ENCODE data around the gene GPC3. TPM values are rescaled to one million over a fixed set of nuclear protein-coding genes. Genes with fewer than 3 reads are reported as not detected.

Gene GPC3
- total and polyA plus RNA-seq, 2 of the 4 experiments (the other 2 are of a cell fraction), result not detected

DNA sequence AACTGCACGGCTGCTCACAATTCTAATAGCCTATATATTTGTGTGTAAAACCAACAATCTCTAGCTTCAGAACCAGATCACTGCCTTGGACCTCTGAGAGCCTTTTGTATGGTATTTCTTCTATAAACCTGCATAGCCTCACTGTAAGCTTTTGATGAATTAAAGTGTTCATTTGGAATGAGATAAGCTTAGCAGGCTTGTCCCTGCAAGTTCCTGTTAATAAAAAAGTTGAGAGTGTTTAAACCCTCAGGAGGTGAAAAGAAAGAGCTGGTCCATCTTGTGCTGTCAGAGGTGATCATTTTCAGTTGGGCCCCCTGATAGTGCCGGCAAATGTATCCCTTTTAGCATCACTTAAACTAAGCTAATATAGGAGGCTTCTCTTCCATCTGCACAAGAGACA lies 191.8 kb downstream of the GPC3 start:
- no peak overlapping the region for H4K91ac ChIP-seq (ENCODE audit: insufficient read depth, low read depth, low read length)
- no TSS peak for BruUV-seq (replicated peaks)
- ChIA-PET POLR2A (ENCODE audit: unreplicated experiment) (no interaction called here), CTCF (no interaction called here)
- intact Hi-C loops (cut with micrococcal nuclease) (no loop called here), in situ Hi-C loops (cut with MboI; ENCODE audit: low sequenced_read_pairs) (no loop called here), dilution Hi-C loops (cut with HindIII; ENCODE audit: low sequenced_read_pairs, unreplicated experiment) (no loop called here)
- no peaks in the 10 kb centered on the region for H4K20me1 ChIP-seq (ENCODE audit: insufficient read depth, low read length)
- H2AK5ac ChIP-seq (ENCODE audit: low read depth, low read length), result no peak overlapping the region
- H4K8ac ChIP-seq (ENCODE audit: low read depth in 2 of 2, low read length in 2 of 2), result no peak overlapping the region
- H3K4ac ChIP-seq (ENCODE audit: low read depth, low read length), result no peak overlapping the region
- TF ChIP-seq BHLHE40 (IDR thresholded peaks at IDR 0.05; ENCODE audit: low read depth, low read length) (no peak), NFE2L2 (IDR thresholded peaks at IDR 0.05; ENCODE audit: low read depth, low read length) (no peak), RFX5 (IDR thresholded peaks at IDR 0.05; ENCODE audit: low read depth, low read length) (no peak), RCOR1 (IDR thresholded peaks at IDR 0.05; ENCODE audit: insufficient replicate concordance, low read length) (no peak), MXI1 (IDR thresholded peaks at IDR 0.05; ENCODE audit: borderline replicate concordance, low read depth, low read length) (no peak), CHD1 (IDR thresholded peaks at IDR 0.05; ENCODE audit: low read depth, low read length) (no peak), POLR2A (IDR thresholded peaks at IDR 0.05; ENCODE audit: low read depth, low read length) (no peak), SMC3 (IDR thresholded peaks at IDR 0.05; ENCODE audit: low read depth, low read length) (no peak), RAD21 (IDR thresholded peaks at IDR 0.05; ENCODE audit: low read length) (no peak), MAZ (IDR thresholded peaks at IDR 0.05; ENCODE audit: borderline replicate concordance, low read depth, low read length) (no peak)
- TF ChIP-seq, protein P1, sequence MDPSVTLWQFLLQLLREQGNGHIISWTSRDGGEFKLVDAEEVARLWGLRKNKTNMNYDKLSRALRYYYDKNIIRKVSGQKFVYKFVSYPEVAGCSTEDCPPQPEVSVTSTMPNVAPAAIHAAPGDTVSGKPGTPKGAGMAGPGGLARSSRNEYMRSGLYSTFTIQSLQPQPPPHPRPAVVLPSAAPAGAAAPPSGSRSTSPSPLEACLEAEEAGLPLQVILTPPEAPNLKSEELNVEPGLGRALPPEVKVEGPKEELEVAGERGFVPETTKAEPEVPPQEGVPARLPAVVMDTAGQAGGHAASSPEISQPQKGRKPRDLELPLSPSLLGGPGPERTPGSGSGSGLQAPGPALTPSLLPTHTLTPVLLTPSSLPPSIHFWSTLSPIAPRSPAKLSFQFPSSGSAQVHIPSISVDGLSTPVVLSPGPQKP (IDR thresholded peaks at IDR 0.05; ENCODE audit: borderline replicate concordance, low read depth, low read length), result no peak
- TF ChIP-seq, protein P2, sequence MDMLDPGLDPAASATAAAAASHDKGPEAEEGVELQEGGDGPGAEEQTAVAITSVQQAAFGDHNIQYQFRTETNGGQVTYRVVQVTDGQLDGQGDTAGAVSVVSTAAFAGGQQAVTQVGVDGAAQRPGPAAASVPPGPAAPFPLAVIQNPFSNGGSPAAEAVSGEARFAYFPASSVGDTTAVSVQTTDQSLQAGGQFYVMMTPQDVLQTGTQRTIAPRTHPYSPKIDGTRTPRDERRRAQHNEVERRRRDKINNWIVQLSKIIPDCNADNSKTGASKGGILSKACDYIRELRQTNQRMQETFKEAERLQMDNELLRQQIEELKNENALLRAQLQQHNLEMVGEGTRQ (IDR thresholded peaks at IDR 0.05; ENCODE audit: low read depth, low read length), result no peak
- TF ChIP-seq, protein P3, sequence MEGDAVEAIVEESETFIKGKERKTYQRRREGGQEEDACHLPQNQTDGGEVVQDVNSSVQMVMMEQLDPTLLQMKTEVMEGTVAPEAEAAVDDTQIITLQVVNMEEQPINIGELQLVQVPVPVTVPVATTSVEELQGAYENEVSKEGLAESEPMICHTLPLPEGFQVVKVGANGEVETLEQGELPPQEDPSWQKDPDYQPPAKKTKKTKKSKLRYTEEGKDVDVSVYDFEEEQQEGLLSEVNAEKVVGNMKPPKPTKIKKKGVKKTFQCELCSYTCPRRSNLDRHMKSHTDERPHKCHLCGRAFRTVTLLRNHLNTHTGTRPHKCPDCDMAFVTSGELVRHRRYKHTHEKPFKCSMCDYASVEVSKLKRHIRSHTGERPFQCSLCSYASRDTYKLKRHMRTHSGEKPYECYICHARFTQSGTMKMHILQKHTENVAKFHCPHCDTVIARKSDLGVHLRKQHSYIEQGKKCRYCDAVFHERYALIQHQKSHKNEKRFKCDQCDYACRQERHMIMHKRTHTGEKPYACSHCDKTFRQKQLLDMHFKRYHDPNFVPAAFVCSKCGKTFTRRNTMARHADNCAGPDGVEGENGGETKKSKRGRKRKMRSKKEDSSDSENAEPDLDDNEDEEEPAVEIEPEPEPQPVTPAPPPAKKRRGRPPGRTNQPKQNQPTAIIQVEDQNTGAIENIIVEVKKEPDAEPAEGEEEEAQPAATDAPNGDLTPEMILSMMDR (conservative IDR thresholded peaks at IDR 0.05; ENCODE audit: low read depth, low read length), result no peak
- H4K5ac ChIP-seq (ENCODE audit: low read depth, low read length), result no peak overlapping the region
- H3K23ac ChIP-seq (ENCODE audit: low read depth, low read length), result no peak overlapping the region
- no peak overlapping the region for H3K4me3 ChIP-seq (ENCODE audit: insufficient read depth, low read depth, low read length)
- no peak overlapping the region for H2AFZ ChIP-seq (replicated peaks; ENCODE audit: low read length, poor library complexity)
- no peak overlapping the region for H3K56ac ChIP-seq (ENCODE audit: extremely low read depth, insufficient read depth, low read length)
- ATAC-seq (ENCODE audit: low read depth), result no peak
- WGBS, 2 experiments (ENCODE audit: extremely low coverage in 2 of 2, insufficient read length in 1 of 2), result no CpG with 5 or more reads among the region's 2 CpGs
- H2BK120ac ChIP-seq (ENCODE audit: low read depth, low read length), result no peak overlapping the region
- no peak overlapping the region for H3K18ac ChIP-seq (ENCODE audit: low read depth, low read length)
- no peaks in the 10 kb centered on the region for H3K4me1 ChIP-seq (ENCODE audit: control insufficient read depth, insufficient read depth, low read length)
- H3K14ac ChIP-seq (replicated peaks; ENCODE audit: low read depth, low read length), result no peak overlapping the region
- no peak overlapping the region for H2BK5ac ChIP-seq (ENCODE audit: low read depth, low read length, poor library complexity, severe bottlenecking)
- no peaks in the 10 kb centered on the region for H3K79me1 ChIP-seq (ENCODE audit: low read depth in 1 of 2, low read length in 2 of 2)
- DNase-seq, result no peak
- H3K4me2 ChIP-seq (ENCODE audit: low read depth, low read length), result no peak overlapping the region
- no peaks in the 10 kb centered on the region for H3K9me1 ChIP-seq (ENCODE audit: insufficient read depth, low read length)
- H2BK15ac ChIP-seq (ENCODE audit: low read depth, low read length), result no peak overlapping the region
- H3K9me3 ChIP-seq (ENCODE audit: control insufficient read depth, insufficient read depth, low read length), result no peaks in the 10 kb centered on the region
- no peak overlapping the region for H3K27ac ChIP-seq (ENCODE audit: insufficient read depth, low read length)
- H2AK9ac ChIP-seq (replicated peaks; ENCODE audit: low read depth, low read length, poor library complexity), result no peak overlapping the region
- no peak overlapping the region for H3K9ac ChIP-seq (ENCODE audit: low read depth, low read length)
- peaks cover 2% of the 10 kb centered on the region for H3K27me3 ChIP-seq (ENCODE audit: control insufficient read depth, insufficient read depth, low read length)
- H3K36me3 ChIP-seq (ENCODE audit: control insufficient read depth, insufficient read depth, low read length), result no peaks in the 10 kb centered on the region
- H2BK20ac ChIP-seq (ENCODE audit: low read depth, low read length), result no peak overlapping the region

All from IMR-90 (cell line).